Measurements from ENCODE around the gene PNPLA2.
A peak's percentile ranks its signal among the peaks of the same experiment; 100 is the strongest.

The PNPLA2 gene

GRCh38 chr11:819943-820649 is 1.4 kb downstream of the PNPLA2 start:
- no peak for DNase-seq

- no peak for DNase-seq
Observed at GRCh38 chr11:820655-821511, 2.2 kb downstream of the PNPLA2 start.

- no peak for DNase-seq
Observed at GRCh38 chr11:821512-822371, 3.0 kb downstream of the PNPLA2 start.

DNA sequence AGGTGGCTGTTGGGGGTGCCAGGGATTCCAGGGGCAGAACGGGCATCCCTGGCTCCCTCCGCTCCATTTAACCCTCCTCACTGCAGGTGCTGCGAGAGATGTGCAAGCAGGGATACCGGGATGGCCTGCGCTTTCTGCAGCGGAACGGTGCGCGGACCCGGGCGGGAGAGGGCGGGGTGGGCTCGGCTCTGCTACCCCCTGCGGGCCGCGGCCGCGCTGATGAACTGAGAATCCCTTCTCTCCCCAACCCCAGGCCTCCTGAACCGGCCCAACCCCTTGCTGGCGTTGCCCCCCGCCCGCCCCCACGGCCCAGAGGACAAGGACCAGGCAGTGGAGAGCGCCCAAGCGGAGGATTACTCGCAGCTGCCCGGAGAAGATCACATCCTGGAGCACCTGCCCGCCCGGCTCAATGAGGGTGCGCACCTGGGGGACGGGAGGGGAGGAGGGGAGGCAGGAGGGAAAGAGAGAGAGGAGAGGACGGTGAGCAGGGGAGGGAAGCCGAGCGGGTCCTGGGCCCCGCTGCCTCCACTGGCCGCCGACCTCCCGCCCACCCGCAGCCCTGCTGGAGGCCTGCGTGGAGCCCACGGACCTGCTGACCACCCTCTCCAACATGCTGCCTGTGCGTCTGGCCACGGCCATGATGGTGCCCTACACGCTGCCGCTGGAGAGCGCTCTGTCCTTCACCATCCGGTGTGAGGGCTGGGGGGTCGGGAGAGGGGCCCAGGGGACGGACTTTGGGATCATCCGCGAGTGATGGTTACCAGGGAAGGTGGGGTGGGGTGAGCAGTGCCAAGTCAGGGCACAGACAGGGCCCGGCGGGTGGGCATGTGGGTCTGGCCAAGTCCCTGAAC is 5.0 kb downstream of the PNPLA2 start:
- DNase-seq: no peak

- DNase-seq: no peak
Observed at GRCh38 chr11:824292-824880, 5.7 kb downstream of the PNPLA2 start.

GRCh38 chr11:824942-825341 is 6.2 kb downstream of the PNPLA2 start:
- DNase-seq: no peak

- no peak for DNase-seq
Observed at GRCh38 chr11:825366-826226, 6.9 kb downstream of the PNPLA2 start.

DNA sequence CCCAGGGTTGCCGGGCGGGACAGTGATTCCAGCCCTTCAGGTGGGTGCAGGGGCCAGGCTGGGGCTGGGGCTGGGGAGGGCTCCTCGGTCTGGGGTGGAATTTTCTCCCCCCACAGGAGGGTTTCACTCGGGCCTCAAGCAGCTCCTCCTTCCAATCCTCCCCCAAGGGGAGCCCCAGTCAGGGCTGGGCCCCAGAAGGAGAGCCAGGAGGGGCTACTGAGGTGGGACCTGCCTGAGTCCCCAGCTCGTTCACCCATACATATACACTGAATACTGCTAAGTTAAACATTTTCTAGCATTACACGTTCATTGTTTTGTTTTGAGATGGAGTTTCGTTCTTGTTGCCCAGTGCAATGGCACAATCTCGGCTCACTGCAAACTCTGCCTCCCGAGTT is 7.5 kb downstream of the PNPLA2 start:
- DNase-seq: no peak

DNA sequence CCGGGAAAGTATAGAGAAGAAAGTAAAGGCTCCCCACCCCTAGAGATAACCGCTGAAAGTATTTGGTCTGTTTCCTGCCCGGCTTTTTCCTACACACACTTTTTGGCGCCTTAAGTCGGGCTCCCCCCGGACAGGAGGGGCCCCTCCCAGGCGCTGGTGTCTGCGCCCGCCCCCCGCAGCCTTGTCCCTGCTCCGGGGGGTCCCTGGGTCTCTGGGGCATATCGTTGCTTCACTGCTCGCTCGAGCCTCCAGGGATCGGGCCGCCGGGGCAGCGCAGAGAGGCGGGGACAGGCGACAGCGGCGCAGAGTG is 8.1 kb downstream of the PNPLA2 start:
- no peak for DNase-seq

- no peak for DNase-seq
Observed at GRCh38 chr11:827146-827896, 8.6 kb downstream of the PNPLA2 start.

DNA sequence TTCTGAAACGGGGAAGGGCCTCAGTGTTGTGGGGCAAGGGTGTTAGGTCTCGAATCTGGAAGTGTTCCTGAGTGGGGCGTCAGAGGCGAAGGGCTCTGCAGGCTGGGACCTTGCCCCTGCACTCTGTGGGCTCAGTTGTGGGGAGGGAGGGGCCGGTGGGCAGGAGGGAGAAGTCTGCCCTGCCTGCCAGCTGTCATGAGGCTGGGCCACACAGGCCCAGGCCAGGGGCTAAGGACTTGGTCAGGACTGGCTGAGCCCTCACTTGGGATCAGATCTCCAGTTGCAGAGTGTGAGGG is 9.1 kb downstream of the PNPLA2 start, which contains the start of gene CRACR2B:
TSS of gene CRACR2B (plus strand) at position 23 of the 296 bp plus-strand sequence. CDS start 689 bp downstream, outside the sequence.
- no peak for DNase-seq

- DNase-seq: no peak
Observed at GRCh38 chr11:828506-829175, 9.9 kb downstream of the PNPLA2 start.

DNA sequence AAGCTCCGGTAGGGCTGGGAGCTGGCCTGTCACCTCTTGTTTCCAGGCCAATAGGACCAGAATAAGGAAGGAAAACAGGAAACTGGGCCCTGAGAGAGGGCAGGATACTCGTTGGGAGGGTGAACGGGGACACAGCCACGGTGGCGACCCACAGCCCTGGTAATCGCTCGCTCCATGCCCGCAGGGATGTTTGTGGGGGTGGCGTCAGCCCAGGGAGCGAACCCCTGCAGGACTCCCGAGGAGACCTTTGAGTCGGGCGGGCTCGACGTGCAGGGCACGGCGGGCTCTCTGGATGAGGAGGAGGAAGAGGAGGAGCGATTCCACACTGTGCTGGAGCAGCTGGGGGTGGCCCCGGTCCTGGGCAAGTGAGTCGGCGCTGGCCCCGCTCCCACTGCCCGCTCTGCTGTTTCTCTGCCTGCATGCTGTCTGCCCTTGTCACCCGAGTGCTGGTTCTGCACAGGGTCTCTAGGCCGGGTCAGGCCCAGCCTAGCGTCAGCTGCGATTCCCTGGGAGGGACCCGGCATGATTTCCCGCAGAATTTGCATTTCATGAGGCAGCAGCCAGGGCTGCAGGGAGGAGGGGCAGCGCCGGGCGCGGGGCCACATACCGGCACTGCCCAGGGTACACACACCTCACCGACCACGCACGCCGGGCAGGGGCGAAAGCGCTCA is 10.6 kb downstream of the PNPLA2 start:
- no peak for DNase-seq

GRCh38 chr11:829847-830294 is 11.2 kb downstream of the PNPLA2 start:
- DNase-seq: no peak

DNA sequence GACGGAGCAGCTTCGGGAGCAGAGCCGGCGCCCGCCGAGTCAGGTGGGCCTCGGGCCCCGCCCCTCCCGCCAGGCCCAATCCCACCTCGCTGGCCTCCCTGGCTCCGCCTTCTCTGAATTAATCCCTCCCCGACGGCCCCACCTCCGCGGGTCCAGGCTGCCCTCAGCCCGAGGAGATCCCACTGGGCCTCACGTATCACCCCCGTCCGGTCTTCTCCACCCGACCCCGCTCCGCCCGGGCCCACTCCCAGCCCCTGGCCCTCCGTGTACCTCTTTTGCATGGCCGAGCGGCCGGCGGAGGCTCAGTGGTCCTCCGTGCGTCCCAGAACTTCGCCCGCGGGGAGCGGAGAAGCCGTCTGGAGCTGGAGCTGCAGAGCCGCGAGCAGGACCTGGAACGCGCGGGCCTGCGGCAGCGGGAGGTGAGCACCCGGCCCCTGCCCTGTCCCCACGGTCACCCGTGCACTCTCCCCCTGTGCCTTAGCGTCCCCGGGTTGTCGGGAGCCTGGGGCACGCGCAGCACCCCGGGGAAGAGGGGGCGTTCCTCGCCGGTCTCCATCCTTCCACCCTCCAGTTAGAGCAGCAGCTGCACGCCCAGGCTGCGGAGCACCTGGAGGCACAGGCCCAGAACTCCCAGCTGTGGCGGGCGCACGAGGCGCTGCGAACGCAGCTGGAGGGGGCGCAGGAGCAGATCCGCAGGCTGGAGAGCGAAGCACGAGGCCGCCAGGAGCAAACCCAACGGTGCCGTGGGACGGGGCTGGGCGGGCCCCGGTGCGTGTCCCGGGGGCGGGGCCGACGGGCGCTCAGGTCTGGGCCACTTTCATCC is 11.8 kb downstream of the PNPLA2 start:
- DNase-seq: peak; percentile 54

DNA sequence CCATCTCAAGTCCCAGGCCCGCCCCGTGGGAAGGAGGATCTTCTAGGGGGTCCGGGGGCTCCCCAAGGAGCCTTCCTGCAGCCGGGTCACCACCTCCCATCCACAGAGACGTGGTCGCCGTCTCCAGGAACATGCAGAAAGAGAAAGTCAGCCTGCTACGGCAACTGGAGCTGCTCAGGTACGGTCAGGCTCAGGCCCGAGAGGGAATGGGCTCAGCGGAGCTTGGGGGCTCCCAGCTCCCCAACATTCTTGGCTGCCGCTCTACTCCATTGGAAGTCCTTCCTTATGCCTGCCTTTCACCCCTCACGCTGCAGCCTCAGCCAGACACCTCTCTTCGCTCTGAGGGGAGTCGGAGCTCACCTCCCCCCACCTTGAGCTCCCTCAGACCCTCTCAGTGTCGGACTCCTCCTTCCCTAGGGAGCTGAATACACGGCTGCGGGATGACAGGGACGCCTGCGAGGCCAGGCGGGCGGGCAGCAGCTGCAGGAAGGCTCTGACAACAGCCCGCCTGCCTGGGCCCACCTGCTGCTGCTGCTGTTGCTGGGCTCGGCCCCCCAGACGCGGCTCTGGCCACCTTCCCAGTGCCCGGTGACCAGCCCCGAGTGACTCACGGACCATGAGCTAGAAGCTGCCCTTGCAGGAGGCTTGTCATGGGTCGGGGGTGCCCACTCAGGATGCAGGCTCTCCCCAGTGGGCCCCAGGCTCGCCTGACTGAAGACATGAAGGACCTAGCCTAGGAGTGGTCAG is 12.6 kb downstream of the PNPLA2 start:
- peak; percentile 38 for DNase-seq

DNA sequence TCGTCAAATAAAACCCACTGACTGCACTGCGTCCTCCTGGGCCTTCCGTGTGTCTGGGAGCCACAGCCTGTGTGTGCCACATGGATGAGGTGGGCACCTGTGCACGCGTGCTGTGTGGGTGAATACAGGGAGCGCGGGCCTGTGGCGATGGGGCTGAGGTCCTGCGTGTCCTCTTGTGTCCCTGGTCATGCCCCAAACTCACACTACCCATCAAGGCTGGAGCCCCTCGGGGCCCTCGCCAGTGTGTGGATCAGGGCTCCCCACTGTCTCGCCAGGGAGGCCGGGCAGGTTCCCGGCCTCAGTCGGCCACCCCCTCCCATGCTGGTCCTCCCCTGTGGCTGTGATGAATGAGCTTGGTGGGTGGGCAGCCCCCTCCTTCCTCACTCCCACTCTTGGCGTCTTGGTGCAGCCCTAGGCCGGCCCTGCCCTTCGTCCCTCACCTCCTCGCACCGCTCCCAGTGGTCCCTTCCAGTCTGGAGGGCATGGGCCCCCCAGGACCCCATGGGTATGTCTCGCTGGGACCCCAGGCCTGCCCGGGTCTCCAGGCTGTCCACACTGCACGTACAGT is 13.3 kb downstream of the PNPLA2 start:
- DNase-seq: no peak
